ENCODE results near the gene ERBIN. TPM values are rescaled to one million over a fixed set of nuclear protein-coding genes. Genes with fewer than 3 reads are reported as not detected.

The ERBIN gene
- total and polyA plus RNA-seq, 2 of the 4 experiments (the other 2 are of a cell fraction) = 25.8 to 70.1 TPM

- intact Hi-C loops (cut with micrococcal nuclease) = no loop called here
- CTCF ChIA-PET = no interaction called here
- BruUV-seq (replicated peaks) = no TSS peak
- no peak overlapping the region for H4K8ac ChIP-seq (ENCODE audit: low read depth in 2 of 2, low read length in 2 of 2)
- no peak overlapping the region for H3K56ac ChIP-seq (ENCODE audit: extremely low read depth, insufficient read depth, low read length)
- no peak overlapping the region for H3K27ac ChIP-seq (ENCODE audit: insufficient read depth, low read length)
- dilution Hi-C loops (cut with HindIII; ENCODE audit: low sequenced_read_pairs, unreplicated experiment) = no loop called here
- H3K79me1 ChIP-seq (ENCODE audit: low read depth in 1 of 2, low read length in 2 of 2) = peaks cover 3 to 58% of the 10 kb centered on the region in 2 experiments; a peak in 3 of 4 replicates
- DNase-seq (no peak), ATAC-seq (ENCODE audit: low read depth) (peak; percentile 42; the same call in 1 of the 2 replicates)
- H2BK120ac ChIP-seq (ENCODE audit: low read depth, low read length) = no peak overlapping the region
- no peak overlapping the region for H4K91ac ChIP-seq (ENCODE audit: insufficient read depth, low read depth, low read length)
- H2BK20ac ChIP-seq (ENCODE audit: low read depth, low read length) = no peak overlapping the region
- no peaks in the 10 kb centered on the region for H3K9me3 ChIP-seq (ENCODE audit: control insufficient read depth, insufficient read depth, low read length)
- POLR2A ChIA-PET (ENCODE audit: unreplicated experiment) = no interaction called here
- in situ Hi-C loops (cut with MboI; ENCODE audit: low sequenced_read_pairs) = no loop called here
- H4K5ac ChIP-seq (ENCODE audit: low read depth, low read length) = no peak overlapping the region
- H4K20me1 ChIP-seq (ENCODE audit: insufficient read depth, low read length) = peaks cover 63% of the 10 kb centered on the region
- H3K14ac ChIP-seq (replicated peaks; ENCODE audit: low read depth, low read length) = no peak overlapping the region
- no peak overlapping the region for H3K18ac ChIP-seq (ENCODE audit: low read depth, low read length)
- peaks cover 8% of the 10 kb centered on the region; the same call in 1 of the 2 replicates for H3K4me1 ChIP-seq (ENCODE audit: control insufficient read depth, insufficient read depth, low read length)
- H2AK5ac ChIP-seq (ENCODE audit: low read depth, low read length) = no peak overlapping the region
- no peak for TF ChIP-seq POLR2A (IDR thresholded peaks at IDR 0.05; ENCODE audit: low read depth, low read length)
- no peak for TF ChIP-seq CHD1 (IDR thresholded peaks at IDR 0.05; ENCODE audit: low read depth, low read length)
- no peak for TF ChIP-seq FOS (IDR thresholded peaks at IDR 0.05; ENCODE audit: low read depth, low read length)
- no peak for TF ChIP-seq RFX5 (IDR thresholded peaks at IDR 0.05; ENCODE audit: low read depth, low read length)
- no peak for TF ChIP-seq MAZ (IDR thresholded peaks at IDR 0.05; ENCODE audit: borderline replicate concordance, low read depth, low read length)
- no peak for TF ChIP-seq ELK1 (IDR thresholded peaks at IDR 0.05; ENCODE audit: borderline replicate concordance, low read depth, low read length)
- no peak for TF ChIP-seq MXI1 (IDR thresholded peaks at IDR 0.05; ENCODE audit: borderline replicate concordance, low read depth, low read length)
- no peak for TF ChIP-seq SMC3 (IDR thresholded peaks at IDR 0.05; ENCODE audit: low read depth, low read length)
- no peak for TF ChIP-seq RAD21 (IDR thresholded peaks at IDR 0.05; ENCODE audit: low read length)
- TF ChIP-seq MAFK (IDR thresholded peaks at IDR 0.05; ENCODE audit: low read depth, low read length) = no peak
- TF ChIP-seq CTCF (conservative IDR thresholded peaks at IDR 0.05; ENCODE audit: low read depth, low read length) = no peak
- no peak for TF ChIP-seq USF2 (IDR thresholded peaks at IDR 0.05; ENCODE audit: low read depth, low read length)
- no peak for TF ChIP-seq NFE2L2 (IDR thresholded peaks at IDR 0.05; ENCODE audit: low read depth, low read length)
- no peak for TF ChIP-seq CEBPB (IDR thresholded peaks at IDR 0.05; ENCODE audit: low read depth, low read length)
- TF ChIP-seq BHLHE40 (IDR thresholded peaks at IDR 0.05; ENCODE audit: low read depth, low read length) = no peak
- TF ChIP-seq RCOR1 (IDR thresholded peaks at IDR 0.05; ENCODE audit: insufficient replicate concordance, low read length) = no peak
- H2AK9ac ChIP-seq (replicated peaks; ENCODE audit: low read depth, low read length, poor library complexity) = no peak overlapping the region
- no peak overlapping the region for H3K9ac ChIP-seq (ENCODE audit: low read depth, low read length)
- no peak overlapping the region for H3K4me3 ChIP-seq (ENCODE audit: insufficient read depth, low read depth, low read length)
- peaks cover 3% of the 10 kb centered on the region for H3K36me3 ChIP-seq (ENCODE audit: control insufficient read depth, insufficient read depth, low read length)
- H2BK15ac ChIP-seq (ENCODE audit: low read depth, low read length) = no peak overlapping the region
- no peak overlapping the region for H3K4ac ChIP-seq (ENCODE audit: low read depth, low read length)
- WGBS, 2 experiments (ENCODE audit: extremely low coverage in 2 of 2, insufficient read length in 1 of 2) = 100% methylated on average over 1 of the region's 3 CpGs; no CpG with 5 or more reads in 1 of the 2 experiments
- no peak overlapping the region for H3K4me2 ChIP-seq (ENCODE audit: low read depth, low read length)
- H3K9me1 ChIP-seq (ENCODE audit: insufficient read depth, low read length) = peaks cover 5% of the 10 kb centered on the region
- no peak overlapping the region for H3K23ac ChIP-seq (ENCODE audit: low read depth, low read length)
- no peaks in the 10 kb centered on the region for H3K27me3 ChIP-seq (ENCODE audit: control insufficient read depth, insufficient read depth, low read length)
- no peak overlapping the region for H2BK5ac ChIP-seq (ENCODE audit: low read depth, low read length, poor library complexity, severe bottlenecking)
- no peak overlapping the region for H2AFZ ChIP-seq (replicated peaks; ENCODE audit: low read length, poor library complexity)
These were observed 51.9 kb downstream of the ERBIN start for GRCh38 chr5:65978251-65978650.
